ENCODE data around the gene CCNQ. TPM values are rescaled to one million over a fixed set of nuclear protein-coding genes. Genes with fewer than 3 reads are reported as not detected.
A peak's percentile ranks its signal among the peaks of the same experiment; 100 is the strongest.

Gene CCNQ
- total RNA-seq, result 10 to 100 TPM; 17.5 to 24.7 TPM

- H3K27me3 Mint-ChIP-seq, result no peaks in the 10 kb centered on the region
- no peaks in the 10 kb centered on the region for H3K9me3 Mint-ChIP-seq (ENCODE audit: low read depth)
- peaks cover 31% of the 10 kb centered on the region for H3K4me1 Mint-ChIP-seq
- H3K27ac Mint-ChIP-seq, result peak within 1 kb of the TSS; percentile 64
- no peaks in the 10 kb centered on the region for H3K36me3 Mint-ChIP-seq
- ATAC-seq, result peak; percentile 75
- peak within 1 kb of the TSS; percentile 80 for H3K4me3 Mint-ChIP-seq
- CTCF ChIA-PET, result interaction anchor here (1.8 to 2.2 kb wide), 2 partner anchors 69 to 128 kb away, joined by 5 to 8 read pairs; partner anchors contain the start of gene HAUS7
- DNase-seq, result peak; percentile 43
Measured at GRCh38 chrX:153598541-153599191, at the start of gene CCNQ. Gene CCNQ, minus strand, starts transcription at chrX:153599139. Its CDS starts 66 bp downstream, at chrX:153599073.

- H3K4me3 Mint-ChIP-seq, result no peak overlapping the region
- no peak overlapping the region for H3K27ac Mint-ChIP-seq
- peaks cover 6% of the 10 kb centered on the region for H3K4me1 Mint-ChIP-seq
- DNase-seq (no peak), ATAC-seq (no peak)
- no peaks in the 10 kb centered on the region for H3K36me3 Mint-ChIP-seq
- CTCF ChIA-PET, result interaction anchor here (0.9 to 4.7 kb wide), 6 partner anchors 12 to 108 kb away, joined by 3 to 19 read pairs (median 3); no protein-coding TSS in a partner anchor
- no peaks in the 10 kb centered on the region for H3K9me3 Mint-ChIP-seq (ENCODE audit: low read depth)
- H3K27me3 Mint-ChIP-seq, result peaks cover 41% of the 10 kb centered on the region
Measured at GRCh38 chrX:153647461-153648357, 48.8 kb upstream of the CCNQ start.

- ATAC-seq, result peak; percentile 29
- H3K4me3 Mint-ChIP-seq, result no peak within 1 kb of the TSS
Measured at GRCh38 chrX:153646620-153647373, 47.9 kb upstream of the CCNQ start, which contains the start of gene DUSP9. Gene DUSP9, plus strand, starts transcription at chrX:153647203. Its CDS starts 751 bp downstream, at chrX:153647954.

GRCh38 chrX:153645921-153646488, 47.1 kb upstream of the CCNQ start:
- H3K4me1 Mint-ChIP-seq, result peaks cover 7% of the 10 kb centered on the region
- H3K27me3 Mint-ChIP-seq, result peaks cover 49% of the 10 kb centered on the region
- H3K9me3 Mint-ChIP-seq (ENCODE audit: low read depth), result no peaks in the 10 kb centered on the region
- no peak overlapping the region for H3K4me3 Mint-ChIP-seq
- DNase-seq (no peak), ATAC-seq (no peak)
- peak overlapping the region; percentile 8 for H3K27ac Mint-ChIP-seq
- no peaks in the 10 kb centered on the region for H3K36me3 Mint-ChIP-seq
- CTCF ChIA-PET, result interaction anchor here (0.7 to 4.7 kb wide), 8 partner anchors 9 to 614 kb away, joined by 3 to 19 read pairs (median 4); no protein-coding TSS in a partner anchor

More at GRCh38 chrX:153646620-153647373, 47.9 kb upstream of the CCNQ start, which contains the start of gene DUSP9:
- no peak for DNase-seq
- Mint-ChIP-seq H3K4me1 (peaks cover 7% of the 10 kb centered on the region), H3K27me3 (peaks cover 43% of the 10 kb centered on the region), H3K9me3 (ENCODE audit: low read depth) (no peaks in the 10 kb centered on the region), H3K36me3 (no peaks in the 10 kb centered on the region), H3K27ac (peak within 1 kb of the TSS; percentile 8)
- CTCF ChIA-PET, result interaction anchor here (0.7 to 4.7 kb wide), 7 partner anchors 10 to 615 kb away, joined by 3 to 19 read pairs (median 3); no protein-coding TSS in a partner anchor

GRCh38 chrX:153645151-153645550, 46.2 kb upstream of the CCNQ start:
- CTCF ChIA-PET, result interaction anchor here (0.9 to 4.7 kb wide), 6 partner anchors 9 to 106 kb away, joined by 3 to 19 read pairs (median 4); no protein-coding TSS in a partner anchor
- no peak overlapping the region for H3K4me3 Mint-ChIP-seq

GRCh38 chrX:153644356-153645125, 45.6 kb upstream of the CCNQ start:
- peaks cover 51% of the 10 kb centered on the region for H3K27me3 Mint-ChIP-seq
- DNase-seq (no peak), ATAC-seq (peak; percentile 27)
- CTCF ChIA-PET, result interaction anchor here (0.9 to 4.7 kb wide), 6 partner anchors 8 to 105 kb away, joined by 3 to 19 read pairs (median 4); no protein-coding TSS in a partner anchor
- peaks cover 7% of the 10 kb centered on the region for H3K4me1 Mint-ChIP-seq
- no peaks in the 10 kb centered on the region for H3K9me3 Mint-ChIP-seq (ENCODE audit: low read depth)
- no peak overlapping the region for H3K4me3 Mint-ChIP-seq
- H3K27ac Mint-ChIP-seq, result no peak overlapping the region
- no peaks in the 10 kb centered on the region for H3K36me3 Mint-ChIP-seq

More at GRCh38 chrX:153645151-153645550, 46.2 kb upstream of the CCNQ start:
- ATAC-seq, result no peak
- no peak overlapping the region for H3K27ac Mint-ChIP-seq
- H3K9me3 Mint-ChIP-seq (ENCODE audit: low read depth), result no peaks in the 10 kb centered on the region
- no peaks in the 10 kb centered on the region for H3K36me3 Mint-ChIP-seq
- peaks cover 51% of the 10 kb centered on the region for H3K27me3 Mint-ChIP-seq
- DNase-seq, result no peak
- H3K4me1 Mint-ChIP-seq, result peaks cover 7% of the 10 kb centered on the region

GRCh38 chrX:153643431-153644351, 44.8 kb upstream of the CCNQ start:
- Mint-ChIP-seq H3K36me3 (no peaks in the 10 kb centered on the region), H3K9me3 (ENCODE audit: low read depth) (no peaks in the 10 kb centered on the region), H3K27me3 (peaks cover 49% of the 10 kb centered on the region), H3K4me3 (no peak overlapping the region), H3K27ac (no peak overlapping the region), H3K4me1 (peaks cover 7% of the 10 kb centered on the region)
- ATAC-seq (peak; percentile 50), DNase-seq (no peak)
- CTCF ChIA-PET, result interaction anchor here (2.1 to 4.7 kb wide), 2 partner anchors 7 to 104 kb away, joined by 7 to 19 read pairs; no protein-coding TSS in a partner anchor

GRCh38 chrX:153642655-153643430, 43.9 kb upstream of the CCNQ start:
- ATAC-seq, result no peak

GRCh38 chrX:153642051-153642654, 43.2 kb upstream of the CCNQ start:
- CTCF ChIA-PET, result no interaction called here
- no peak for DNase-seq
- Mint-ChIP-seq H3K27ac (no peak overlapping the region), H3K9me3 (ENCODE audit: low read depth) (no peaks in the 10 kb centered on the region), H3K36me3 (no peaks in the 10 kb centered on the region), H3K27me3 (peaks cover 41% of the 10 kb centered on the region), H3K4me3 (no peak overlapping the region), H3K4me1 (peaks cover 7% of the 10 kb centered on the region)
- ATAC-seq, result no peak

More at GRCh38 chrX:153642655-153643430, 43.9 kb upstream of the CCNQ start:
- Mint-ChIP-seq H3K4me3 (no peak overlapping the region), H3K27me3 (peaks cover 43% of the 10 kb centered on the region), H3K4me1 (peaks cover 7% of the 10 kb centered on the region), H3K36me3 (no peaks in the 10 kb centered on the region), H3K27ac (no peak overlapping the region), H3K9me3 (ENCODE audit: low read depth) (no peaks in the 10 kb centered on the region)
- CTCF ChIA-PET, result interaction anchor here (4.7 kb wide), 1 partner anchor 103 kb away, joined by 19 read pairs; no protein-coding TSS in a partner anchor
- DNase-seq, result no peak

- peaks cover 7% of the 10 kb centered on the region for H3K4me1 Mint-ChIP-seq
- DNase-seq (no peak), ATAC-seq (no peak)
- H3K27ac Mint-ChIP-seq, result no peak overlapping the region
- H3K36me3 Mint-ChIP-seq, result no peaks in the 10 kb centered on the region
- CTCF ChIA-PET, result no interaction called here
- peaks cover 41% of the 10 kb centered on the region for H3K27me3 Mint-ChIP-seq
- H3K4me3 Mint-ChIP-seq, result no peak overlapping the region
- H3K9me3 Mint-ChIP-seq (ENCODE audit: low read depth), result no peaks in the 10 kb centered on the region
Measured at GRCh38 chrX:153641627-153642026, 42.7 kb upstream of the CCNQ start.

Measured in activated CD8-positive, alpha-beta memory T cell treated with anti-CD3 and anti-CD28 coated beads, Interleukin-2, amount 10 ng/mL, durations not matched to agents 7 days and 5 days (primary cell).